Kasumi-1 (cell line): ENCODE results near the gene WAC.

ENCODE experiments used
- DNase-seq, 2 experiments: peaks; one replicate each; lab custom pipeline; 2025; lab: John Stamatoyannopoulos, UW

Gene WAC

DNA sequence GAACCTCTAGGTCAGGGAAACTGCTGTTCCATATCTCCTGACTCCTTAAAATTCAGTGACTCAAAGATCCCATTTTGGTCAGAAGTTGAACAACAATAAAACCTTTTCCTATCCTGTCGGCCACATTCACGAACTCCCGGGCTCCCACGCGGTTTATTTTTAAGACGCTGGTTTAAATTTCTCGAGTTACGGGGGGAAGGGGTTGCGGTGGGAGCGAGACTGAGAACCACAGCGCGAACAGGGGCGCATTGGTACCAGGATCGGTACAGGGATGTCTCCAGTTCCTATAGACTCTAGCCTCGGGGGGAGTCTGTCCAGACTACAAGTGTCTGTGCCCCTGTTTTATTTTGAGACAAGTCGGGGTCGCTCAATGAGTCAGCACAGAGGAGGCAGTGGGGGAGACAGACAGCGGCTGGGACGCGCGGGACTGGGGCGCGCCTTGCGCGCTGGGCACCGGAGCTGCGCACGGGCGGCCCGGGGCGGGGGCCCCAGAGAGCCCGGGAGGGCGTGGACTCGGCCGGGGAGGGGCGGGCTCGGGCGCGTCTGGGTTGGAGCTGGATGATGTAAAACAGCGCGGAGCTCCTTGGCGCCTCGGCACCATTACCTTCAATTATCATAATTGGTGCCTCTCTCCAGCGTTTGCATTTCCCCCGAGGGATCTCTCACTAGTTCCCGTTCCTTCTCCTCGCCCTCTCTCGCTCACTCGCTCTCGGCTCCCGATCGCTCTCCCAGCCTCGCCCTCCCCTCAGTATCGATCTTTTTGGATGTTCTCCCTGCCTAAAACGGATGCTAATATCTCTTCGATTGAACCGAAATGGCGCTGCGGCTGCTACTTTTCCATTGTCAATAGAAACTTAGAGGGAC is 135.7 kb downstream of the WAC start:
- no peak for DNase-seq

DNA sequence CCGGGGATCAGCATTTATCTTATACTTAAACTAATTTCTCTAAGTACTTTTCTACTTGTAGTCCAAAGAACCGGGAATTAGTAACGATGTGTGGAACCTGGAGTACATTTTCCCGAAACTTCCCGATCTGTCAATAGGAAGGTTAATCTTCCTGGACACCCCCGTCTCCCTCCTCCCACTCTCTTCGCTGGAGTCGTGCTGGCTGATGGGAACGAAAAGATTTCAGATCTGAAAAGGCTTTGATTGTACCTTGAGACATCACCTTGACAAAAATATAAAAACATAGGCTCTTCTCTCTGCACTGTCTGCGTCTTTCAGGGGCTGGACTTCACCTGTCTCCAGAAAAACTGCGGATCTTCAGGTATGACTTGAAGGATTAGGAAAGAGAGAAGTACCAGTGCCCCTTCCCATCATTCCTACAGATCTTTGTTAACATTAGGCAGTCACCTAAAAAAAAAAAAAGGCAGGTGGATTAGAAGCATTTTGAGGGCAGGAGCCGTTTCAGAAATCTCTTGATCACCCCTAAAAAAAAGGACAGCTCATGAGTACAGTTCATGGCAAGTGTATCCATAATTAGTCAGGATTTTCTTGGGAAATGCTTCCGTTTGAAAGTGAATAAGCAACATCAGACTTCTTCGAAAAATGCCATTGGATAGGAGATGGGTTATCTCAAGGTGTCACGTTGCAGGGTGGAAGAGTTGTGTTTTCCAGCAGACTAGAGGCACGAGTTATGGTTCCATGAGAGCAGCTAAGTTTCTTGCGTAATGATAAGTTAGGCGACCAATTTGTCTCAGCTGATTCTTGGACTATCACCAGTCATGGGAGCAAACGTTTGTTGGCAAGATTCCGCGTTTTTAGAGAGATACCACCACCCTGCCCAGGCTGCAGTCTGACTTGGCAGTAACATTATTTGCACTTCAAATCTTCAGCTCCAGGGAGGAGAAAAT is 136.6 kb downstream of the WAC start:
- no peak for DNase-seq
